Immature natural killer cell (primary cell): ENCODE measurements around the gene GMEB2. TPM values are rescaled to one million over a fixed set of nuclear protein-coding genes. Genes with fewer than 3 reads are reported as not detected.

Experiments used
- DNase-seq, 3 donors: peaks; one replicate each; pipeline ENCODE4 v3.0.0; 2022; ENCODE audit warnings: mixed read lengths in 1 of 3
- H3K27ac Mint-ChIP-seq, 6 donors: one replicate each; pipeline ENCODE4 v1.8.0; 2020; ENCODE audit warnings: mixed read lengths in 6 of 6, mild to moderate bottlenecking in 5 of 6, inconsistent platforms in 4 of 6, moderate library complexity in 3 of 6
- H3K27me3 Mint-ChIP-seq, 3 donors: one replicate each; pipeline ENCODE4 v1.8.0; 2020 to 2021; ENCODE audit warnings: low read depth in 3 of 3, mild to moderate bottlenecking in 3 of 3, mixed read lengths in 3 of 3, moderate library complexity in 3 of 3, inconsistent platforms in 1 of 3
- H3K36me3 Mint-ChIP-seq, 3 donors: one replicate each; pipeline ENCODE4 v1.8.0; 2020; ENCODE audit warnings: mixed read lengths in 3 of 3, inconsistent platforms in 2 of 3, mild to moderate bottlenecking in 2 of 3
- H3K4me1 Mint-ChIP-seq, 2 donors: one replicate each; pipeline ENCODE4 v1.8.0; 2020; ENCODE audit warnings: inconsistent platforms in 2 of 2, mild to moderate bottlenecking in 2 of 2, mixed read lengths in 2 of 2, moderate library complexity in 1 of 2
- H3K4me3 Mint-ChIP-seq, 5 donors: one replicate each; pipeline ENCODE4 v1.8.0; 2020; ENCODE audit warnings: mild to moderate bottlenecking in 5 of 5, mixed read lengths in 5 of 5, inconsistent platforms in 3 of 5, moderate library complexity in 3 of 5
- H3K9me3 Mint-ChIP-seq, 6 donors: one replicate each; pipeline ENCODE4 v1.8.0; 2020; ENCODE audit warnings: mild to moderate bottlenecking in 6 of 6, mixed read lengths in 6 of 6, inconsistent platforms in 4 of 6, moderate library complexity in 3 of 6
- polyA plus RNA-seq, 3 donors: library from polyadenylated mRNA; unstranded; fragments of 300-500 nt; fragmentation: Illumina TruSeq; gene quantifications; one replicate each; pipeline ENCODE4 v1.2.3, GENCODE V29; 2021

Gene GMEB2
- polyA plus RNA-seq, 3 donors from 2014 or later: 2.7 to 11.4 TPM; not detected in 1

DNA sequence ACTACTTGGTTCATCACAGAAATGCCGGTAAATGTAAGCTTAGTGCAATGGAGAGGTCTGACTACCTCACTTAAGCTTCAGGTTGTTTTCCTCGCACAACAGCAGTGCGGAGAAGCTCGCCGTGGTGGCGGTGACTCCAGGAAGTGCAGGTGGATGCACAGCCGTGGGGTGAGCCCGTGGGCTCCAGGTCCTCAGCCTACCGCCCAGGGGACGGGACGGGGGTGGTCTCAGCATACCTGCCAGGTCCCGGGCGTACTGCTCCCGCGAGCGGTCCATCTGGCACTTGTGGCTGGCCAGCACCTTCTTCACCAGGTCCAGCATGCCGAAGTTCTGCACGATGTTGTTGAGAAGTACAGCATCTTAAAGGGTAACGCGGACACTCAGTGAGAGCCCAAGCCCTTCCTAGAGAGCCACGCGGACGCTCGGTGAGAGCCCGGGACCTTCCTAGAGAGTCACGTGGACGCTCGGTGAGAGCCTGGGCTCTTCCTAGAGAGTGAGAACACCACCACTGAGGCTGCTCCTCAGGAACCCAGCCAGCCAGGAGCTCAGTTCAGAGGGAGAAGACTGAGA is 35.0 kb downstream of the GMEB2 start:
- no peak overlapping the region for H3K4me3 Mint-ChIP-seq
- H3K27ac Mint-ChIP-seq: no peak overlapping the region
- no peak for DNase-seq

DNA sequence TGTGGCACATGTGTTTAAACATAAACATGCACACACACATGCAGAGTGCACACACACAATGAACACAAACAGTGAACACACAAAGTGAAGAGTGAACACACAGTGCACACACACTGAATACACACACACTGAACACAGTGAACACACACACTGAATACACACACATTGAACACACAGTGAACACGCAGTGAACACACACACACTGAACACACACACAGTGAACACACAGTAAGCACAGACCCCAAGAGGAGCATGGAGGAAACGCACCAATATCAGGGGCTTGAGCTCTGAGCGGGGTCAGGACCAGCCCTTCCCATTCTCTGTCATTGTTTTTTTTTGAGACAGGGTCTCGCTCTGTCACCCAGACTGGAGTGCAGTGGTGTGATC is 35.8 kb downstream of the GMEB2 start:
- no peaks in the 10 kb centered on the region for H3K9me3 Mint-ChIP-seq
- peaks cover 15 to 37% (median 17%) of the 10 kb centered on the region in 3 donors for H3K36me3 Mint-ChIP-seq
- H3K27ac Mint-ChIP-seq: no peak overlapping the region
- DNase-seq: no peak
- H3K4me1 Mint-ChIP-seq: no peaks in the 10 kb centered on the region
- no peak overlapping the region for H3K4me3 Mint-ChIP-seq
- peaks cover 0 to 10% (median 2%) of the 10 kb centered on the region in 3 donors for H3K27me3 Mint-ChIP-seq

More for the DNA sequence above, 35.0 kb downstream of the GMEB2 start:
- H3K9me3 Mint-ChIP-seq: no peaks in the 10 kb centered on the region
- no peaks in the 10 kb centered on the region for H3K4me1 Mint-ChIP-seq
- H3K36me3 Mint-ChIP-seq: peaks cover 15 to 37% (median 17%) of the 10 kb centered on the region in 3 donors
- peaks cover 0 to 10% (median 2%) of the 10 kb centered on the region in 3 donors for H3K27me3 Mint-ChIP-seq

DNA sequence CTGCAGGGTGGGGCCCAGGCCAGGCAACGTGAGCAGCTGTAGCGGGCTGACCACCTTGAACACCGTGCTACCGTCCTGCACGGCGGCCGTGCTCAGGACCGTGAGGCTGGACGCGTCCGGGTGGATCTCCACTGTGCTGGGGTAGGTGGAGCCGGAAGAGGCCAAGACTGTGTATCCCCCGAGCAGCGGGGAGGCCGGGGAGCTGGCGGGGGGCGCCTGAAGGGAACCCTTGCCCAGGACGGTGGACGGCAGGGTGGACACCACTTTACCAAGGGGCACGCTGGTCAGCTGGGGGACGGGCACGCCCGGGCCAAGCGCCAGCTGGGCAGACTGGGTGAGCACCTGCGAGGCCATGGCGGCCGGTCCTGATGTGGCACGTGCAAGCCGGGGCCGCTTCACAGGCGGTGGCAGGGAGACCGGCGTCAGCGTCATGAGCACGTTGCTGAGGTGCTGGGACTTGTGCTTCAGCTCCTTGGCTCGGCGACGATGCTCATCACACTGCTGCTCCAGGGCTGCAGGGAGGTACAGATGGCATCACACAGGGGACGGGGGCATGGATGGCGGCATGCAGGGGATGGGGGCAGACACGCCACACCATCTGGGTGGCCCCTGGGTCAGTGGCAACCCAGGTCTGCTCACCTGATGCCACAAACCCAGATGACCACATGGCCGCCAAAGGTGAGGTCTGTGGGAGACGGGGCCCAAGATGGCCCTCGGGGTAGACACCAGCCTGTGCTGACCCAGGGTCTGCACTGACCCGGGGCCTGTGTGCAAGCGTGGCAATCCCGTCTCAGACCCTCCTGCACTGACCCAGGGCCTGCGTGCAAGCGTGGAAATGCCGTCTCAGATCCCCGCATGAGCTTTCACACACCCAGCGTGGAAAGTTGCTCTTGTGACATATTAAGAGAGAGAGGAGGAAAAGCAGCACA is 36.4 kb downstream of the GMEB2 start:
- no peak overlapping the region for H3K27ac Mint-ChIP-seq
- H3K36me3 Mint-ChIP-seq: peaks cover 15 to 37% (median 17%) of the 10 kb centered on the region in 3 donors
- no peak overlapping the region for H3K4me3 Mint-ChIP-seq
- no peaks in the 10 kb centered on the region for H3K9me3 Mint-ChIP-seq
- no peak for DNase-seq
- no peaks in the 10 kb centered on the region for H3K4me1 Mint-ChIP-seq
- H3K27me3 Mint-ChIP-seq: peaks cover 0 to 13% (median 2%) of the 10 kb centered on the region in 3 donors

DNA sequence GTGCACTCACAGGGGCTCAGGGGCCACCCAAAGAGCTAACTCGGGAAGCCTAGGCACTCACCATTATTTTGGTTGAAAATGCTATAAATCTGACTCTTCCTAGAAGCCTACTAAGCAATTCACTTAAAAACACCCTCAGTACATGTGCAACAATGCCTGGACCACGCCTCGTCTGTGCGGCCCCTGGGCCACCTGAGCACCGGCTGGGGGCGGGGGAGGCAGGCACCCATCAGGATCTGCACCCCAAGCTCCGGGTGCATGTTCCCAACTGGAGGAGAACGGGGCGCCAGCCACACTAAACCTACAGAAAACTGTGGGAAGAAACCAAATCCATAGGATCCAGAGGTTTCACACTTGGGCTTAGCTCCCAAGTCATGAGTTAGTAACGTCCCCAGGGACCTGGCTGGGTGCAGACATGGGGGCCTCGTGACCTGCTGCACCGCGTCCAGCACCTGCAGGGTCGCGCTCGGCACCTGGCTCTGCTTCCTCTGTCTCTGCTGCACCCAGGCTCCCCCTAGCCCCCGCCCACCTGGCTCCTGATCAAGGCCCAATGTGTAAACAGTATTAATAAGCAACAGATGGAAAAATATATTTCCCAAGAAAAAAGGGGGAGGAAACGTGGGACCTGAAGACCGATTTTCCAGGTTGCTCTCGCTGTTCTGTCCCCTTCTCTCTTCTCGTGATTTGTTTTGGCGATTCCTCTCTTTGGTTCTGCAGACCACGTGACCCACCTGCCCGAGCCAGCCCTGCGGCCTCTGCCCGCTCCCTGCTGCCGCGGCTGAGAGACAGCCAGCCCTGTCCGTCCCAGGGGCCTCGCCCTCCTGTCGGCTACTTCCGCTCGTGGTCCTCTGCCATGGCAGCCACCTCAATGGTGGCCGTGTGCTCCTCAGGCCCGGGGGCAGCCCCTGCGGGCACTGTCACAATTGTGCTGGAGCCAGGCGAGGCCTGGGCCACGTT is 37.4 kb downstream of the GMEB2 start:
- DNase-seq: no peak
- Mint-ChIP-seq H3K9me3 (no peaks in the 10 kb centered on the region), H3K27me3 (peaks cover 0 to 8% (median 2%) of the 10 kb centered on the region in 3 donors), H3K27ac (no peak overlapping the region), H3K4me3 (no peak overlapping the region), H3K36me3 (peaks cover 14 to 30% (median 15%) of the 10 kb centered on the region in 3 donors), H3K4me1 (no peaks in the 10 kb centered on the region)

DNA sequence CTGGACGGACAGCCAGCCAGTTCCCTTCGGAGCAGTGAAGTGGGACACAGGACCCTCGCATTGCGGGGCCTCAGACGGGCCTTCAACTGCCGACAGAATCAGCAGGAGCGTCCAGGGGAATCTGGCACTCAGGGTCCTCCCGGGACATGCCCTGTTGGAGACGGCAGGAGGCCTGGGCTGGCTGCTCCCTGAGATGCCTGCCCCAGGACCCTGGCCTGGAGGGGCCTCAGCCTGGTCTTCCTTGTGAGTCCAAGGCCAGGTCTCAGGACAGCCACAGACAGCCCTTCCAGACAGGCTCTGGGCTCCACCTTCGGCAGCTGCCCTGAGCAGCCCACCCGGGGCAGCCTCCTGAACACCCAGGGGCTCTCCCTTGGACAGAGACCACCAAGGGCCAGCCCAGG is 38.3 kb downstream of the GMEB2 start:
- H3K27me3 Mint-ChIP-seq: peaks cover 0 to 6% (median 2%) of the 10 kb centered on the region in 3 donors
- DNase-seq: no peak
- H3K9me3 Mint-ChIP-seq: no peaks in the 10 kb centered on the region
- no peaks in the 10 kb centered on the region for H3K4me1 Mint-ChIP-seq
- no peak overlapping the region for H3K4me3 Mint-ChIP-seq
- peaks cover 14 to 24% (median 19%) of the 10 kb centered on the region in 3 donors for H3K36me3 Mint-ChIP-seq
- H3K27ac Mint-ChIP-seq: no peak overlapping the region

DNA sequence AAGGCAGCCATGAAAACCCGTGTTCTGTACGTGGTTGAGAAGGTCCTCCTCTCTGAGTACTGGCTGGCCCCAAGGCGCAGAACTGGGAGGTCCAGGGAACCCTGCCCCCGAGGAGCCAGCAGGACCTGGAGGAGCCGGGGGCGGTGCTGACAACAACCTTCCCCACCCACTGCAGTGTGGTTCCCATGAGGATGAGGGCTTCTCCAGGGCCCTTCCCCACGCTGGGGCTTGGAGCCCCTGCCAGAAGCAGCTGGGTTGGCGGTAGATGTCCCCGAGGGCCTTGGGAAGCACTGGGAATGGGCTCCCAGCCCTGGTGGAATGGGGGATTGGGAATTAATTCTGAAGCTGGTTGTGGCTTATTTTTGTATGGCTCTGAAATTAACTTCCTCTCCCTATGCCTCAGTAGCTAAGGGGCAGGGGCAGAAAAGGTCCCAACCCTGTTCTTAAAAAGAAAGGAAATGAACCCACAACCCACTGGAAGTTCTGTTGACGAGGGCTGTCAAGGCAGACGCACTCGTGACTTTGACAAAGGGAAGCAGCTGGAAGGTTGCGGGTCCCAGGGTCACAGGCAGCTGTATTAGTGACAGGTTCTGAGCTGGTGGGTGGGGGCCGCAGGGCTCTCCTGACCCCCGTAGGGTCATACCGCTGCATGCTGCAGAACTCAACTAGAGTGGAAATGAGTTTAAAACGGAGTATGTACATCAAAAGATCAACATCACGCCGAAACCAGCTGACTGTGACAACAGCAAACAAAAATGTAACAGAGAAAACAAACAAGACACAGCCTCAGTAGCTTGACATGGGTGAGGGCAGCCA is 38.9 kb downstream of the GMEB2 start:
- no peak overlapping the region for H3K27ac Mint-ChIP-seq
- no peaks in the 10 kb centered on the region for H3K9me3 Mint-ChIP-seq

DNA sequence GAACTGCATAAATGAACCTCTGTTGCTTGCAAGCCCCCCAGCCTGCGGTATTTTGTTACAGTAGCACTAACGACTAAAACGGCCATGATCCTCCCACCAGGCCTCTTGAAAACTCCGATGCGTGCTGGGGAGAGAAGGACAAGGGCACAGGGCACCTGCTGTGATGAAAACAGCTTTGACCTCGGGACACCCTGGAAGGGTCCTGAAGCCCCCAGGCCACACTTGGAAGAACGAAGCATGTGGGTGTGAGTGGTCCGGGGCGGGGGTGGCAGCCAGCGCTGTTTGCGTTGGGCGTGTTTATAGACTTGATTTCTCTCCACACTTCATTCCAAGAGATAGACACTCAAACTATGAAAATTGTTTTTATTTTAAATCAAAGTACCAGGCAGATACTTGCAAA is 39.6 kb downstream of the GMEB2 start:
- Mint-ChIP-seq H3K27ac (no peak overlapping the region), H3K36me3 (peaks cover 8 to 16% (median 12%) of the 10 kb centered on the region in 3 donors), H3K4me1 (no peaks in the 10 kb centered on the region), H3K27me3 (peaks cover 0 to 10% (median 2%) of the 10 kb centered on the region in 3 donors), H3K9me3 (no peaks in the 10 kb centered on the region), H3K4me3 (no peak overlapping the region)
- no peak for DNase-seq

More for the DNA sequence above, 38.9 kb downstream of the GMEB2 start:
- Mint-ChIP-seq H3K4me1 (no peaks in the 10 kb centered on the region), H3K27me3 (peaks cover 0 to 6% (median 2%) of the 10 kb centered on the region in 3 donors), H3K36me3 (peaks cover 9 to 18% (median 14%) of the 10 kb centered on the region in 3 donors), H3K4me3 (no peak overlapping the region)
- no peak for DNase-seq

DNA sequence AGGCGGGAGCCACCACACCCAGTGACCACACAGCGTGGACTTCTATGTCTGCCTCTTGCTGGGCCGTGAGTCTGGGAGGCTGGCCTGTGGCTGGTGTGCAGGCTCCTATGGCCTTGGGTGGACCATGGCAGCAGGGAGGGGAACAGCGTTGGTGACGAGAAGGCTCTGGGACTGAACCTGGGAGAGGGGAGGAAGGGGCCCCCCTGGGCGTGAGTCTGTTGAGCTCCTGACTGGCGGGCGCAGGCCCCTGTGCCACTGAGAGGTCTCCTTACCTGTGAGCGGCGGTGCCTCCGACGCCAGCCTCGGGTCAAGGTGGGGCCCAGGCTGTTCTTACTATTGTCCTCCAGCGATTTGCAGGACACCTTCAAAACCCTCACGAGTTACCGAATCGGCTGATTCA is 40.1 kb downstream of the GMEB2 start:
- no peak overlapping the region for H3K27ac Mint-ChIP-seq

DNA sequence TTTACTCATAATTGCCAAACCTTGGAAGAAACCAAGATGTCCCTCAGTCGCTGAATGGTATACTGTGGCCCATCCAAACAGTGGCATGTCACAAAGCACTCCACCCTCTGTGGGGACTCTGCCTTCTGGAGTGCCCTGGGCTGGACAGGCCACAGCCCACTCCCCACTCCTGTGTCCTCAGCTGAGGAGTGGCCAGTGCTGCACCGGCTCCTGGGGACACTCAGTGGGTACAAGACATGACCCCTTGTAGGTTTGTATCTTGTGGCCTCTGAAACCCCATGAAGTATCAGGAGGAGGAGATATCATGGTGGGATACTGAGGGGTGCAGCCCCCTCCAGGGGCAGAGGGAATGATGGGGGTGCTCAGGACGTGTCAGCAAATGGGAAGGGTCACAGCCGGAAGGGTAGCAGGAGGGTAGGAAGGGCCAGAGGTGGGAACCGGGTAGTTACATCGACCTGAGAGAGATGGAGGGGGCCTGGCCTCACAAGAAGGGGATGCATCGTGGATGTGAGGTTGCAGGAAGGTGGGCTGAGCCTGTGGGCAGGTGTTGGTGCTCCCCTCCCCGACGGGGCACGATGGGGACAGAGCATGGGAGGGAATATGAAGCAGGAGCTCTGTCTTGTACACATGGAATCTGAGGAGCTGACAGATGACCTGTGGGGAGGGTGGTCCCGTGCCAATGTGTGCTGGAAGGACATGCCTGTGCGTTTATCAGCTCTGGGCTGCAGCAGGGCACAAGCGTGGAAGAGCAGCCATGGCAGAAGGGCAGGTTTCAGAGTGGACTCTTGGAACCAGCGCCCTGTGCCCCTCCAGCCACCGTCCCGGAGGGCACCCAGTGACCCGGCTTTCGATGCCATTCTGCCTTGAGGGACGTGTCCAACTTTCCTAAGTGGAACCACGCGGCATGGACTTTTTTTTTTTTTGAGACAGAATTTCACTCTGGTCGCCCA is 41.0 kb downstream of the GMEB2 start:
- DNase-seq: no peak

More for the DNA sequence above, 40.1 kb downstream of the GMEB2 start:
- Mint-ChIP-seq H3K27me3 (peaks cover 0 to 10% (median 2%) of the 10 kb centered on the region in 3 donors), H3K4me1 (no peaks in the 10 kb centered on the region), H3K9me3 (no peaks in the 10 kb centered on the region), H3K4me3 (no peak overlapping the region), H3K36me3 (peaks cover 8 to 13% (median 12%) of the 10 kb centered on the region in 3 donors)
- no peak for DNase-seq

DNA sequence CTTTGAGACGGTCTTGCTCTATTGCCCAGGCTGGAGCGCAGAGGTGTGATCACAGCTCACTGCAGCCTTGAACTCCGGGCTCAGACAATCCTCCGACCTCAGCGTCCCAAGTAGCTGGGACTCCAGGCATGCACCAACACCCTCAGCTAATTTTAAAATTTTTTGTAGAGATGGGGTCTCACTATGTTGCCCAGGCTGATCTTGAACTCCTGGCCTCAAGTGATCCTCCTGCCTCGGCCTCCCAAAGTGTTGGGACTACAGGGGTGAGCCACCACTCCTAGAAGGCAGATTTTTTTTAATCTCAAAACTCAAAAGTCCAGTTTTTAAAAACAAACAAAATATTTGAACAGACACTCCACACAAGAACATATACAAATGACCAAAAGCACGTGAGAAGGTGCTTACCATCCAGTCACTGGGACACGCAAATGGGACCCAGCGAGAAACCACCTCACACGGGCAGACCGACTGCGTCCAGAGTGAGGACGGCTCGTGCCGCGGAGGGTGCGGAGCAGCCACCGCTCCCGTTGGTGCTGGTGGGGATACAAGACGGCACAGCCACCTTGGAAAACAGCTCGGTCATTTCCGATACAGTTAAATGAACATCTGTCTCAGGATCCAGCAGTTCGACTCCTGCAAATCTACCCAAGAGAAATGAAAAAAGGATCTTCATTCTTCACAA is 44.4 kb downstream of the GMEB2 start:
- Mint-ChIP-seq H3K9me3 (no peaks in the 10 kb centered on the region), H3K4me1 (peaks cover 0 to 3% of the 10 kb centered on the region in 2 donors), H3K36me3 (peaks cover 0 to 4% (median 0%) of the 10 kb centered on the region in 3 donors), H3K27me3 (peaks cover 3 to 12% (median 4%) of the 10 kb centered on the region in 3 donors), H3K27ac (no peak overlapping the region), H3K4me3 (no peak overlapping the region)
- DNase-seq: no peak

More for the DNA sequence above, 41.0 kb downstream of the GMEB2 start:
- H3K4me1 Mint-ChIP-seq: peaks cover 0 to under 1% of the 10 kb centered on the region in 2 donors
- H3K4me3 Mint-ChIP-seq: no peak overlapping the region
- H3K27me3 Mint-ChIP-seq: peaks cover 0 to 10% (median 4%) of the 10 kb centered on the region in 3 donors
- H3K36me3 Mint-ChIP-seq: peaks cover 5 to 9% (median 8%) of the 10 kb centered on the region in 3 donors
- H3K27ac Mint-ChIP-seq: no peak overlapping the region
- H3K9me3 Mint-ChIP-seq: no peaks in the 10 kb centered on the region

DNA sequence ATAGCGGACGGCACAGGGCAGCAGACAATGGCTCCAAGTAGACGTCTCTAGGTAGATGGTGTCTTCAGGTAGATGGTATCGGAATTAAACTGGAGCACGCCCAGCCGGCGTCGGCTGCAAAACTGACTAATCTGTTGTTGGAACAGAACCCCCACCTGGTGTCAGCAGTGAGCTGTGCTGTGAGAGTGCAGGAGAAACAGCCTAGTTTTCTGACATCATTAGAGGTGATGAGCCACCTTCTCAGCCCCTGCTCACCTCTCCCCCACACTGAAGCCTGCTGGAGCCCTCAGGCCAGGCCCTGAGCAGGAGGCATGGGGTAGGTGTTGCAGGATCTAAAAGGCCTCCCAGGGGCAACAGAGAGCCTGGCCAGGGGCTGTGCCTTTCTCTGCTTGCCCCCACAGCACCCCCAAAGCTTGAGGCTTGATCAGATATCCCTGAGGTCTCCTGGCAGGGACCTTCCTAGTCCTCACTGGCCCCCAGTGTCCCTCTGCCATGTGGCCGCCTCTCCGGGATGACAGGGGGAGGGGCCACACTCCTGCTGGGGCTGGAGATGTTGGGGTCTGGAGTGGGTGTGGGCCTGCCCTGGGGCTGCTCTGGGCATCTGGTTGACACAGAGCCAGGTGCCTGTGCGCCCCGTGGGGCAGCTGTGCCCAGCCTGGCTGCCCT is 46.0 kb downstream of the GMEB2 start:
- Mint-ChIP-seq H3K27me3 (peaks cover 2 to 8% (median 5%) of the 10 kb centered on the region in 3 donors), H3K4me3 (no peak overlapping the region), H3K9me3 (no peaks in the 10 kb centered on the region), H3K36me3 (peaks cover 0 to 4% (median 0%) of the 10 kb centered on the region in 3 donors), H3K4me1 (peaks cover 0 to 3% of the 10 kb centered on the region in 2 donors), H3K27ac (no peak overlapping the region)
- peak; percentile 41 to 61 (median 59) for DNase-seq
